Endothelial cell of umbilical vein (primary cell): ENCODE measurements around the gene ARHGEF39. TPM values are rescaled to one million over a fixed set of nuclear protein-coding genes. Genes with fewer than 3 reads are reported as not detected.

ENCODE experiments used
- BruUV-seq: library from RNA; stranded (reverse); fragments of 400-500 nt; replicated peaks from 2 replicates; lab custom pipeline; 2021; lab: Mats Ljungman, UMichigan
- CTCF ChIA-PET: fragments of 300-600, 350-600 bp; sonication (Branson Sonifier 250); formaldehyde crosslinking; loops from one replicate; lab custom pipeline; 2021; ENCODE audit warnings: antibody characterized with exemption, inconsistent platforms; lab: Charles Lee
- POLR2A ChIA-PET: fragments of 300-600, 350-600 bp; sonication (Branson Sonifier 250); formaldehyde crosslinking; loops from one replicate; lab custom pipeline; 2021; ENCODE audit warnings: antibody characterized with exemption, inconsistent platforms; lab: Charles Lee
- DNase-seq: peaks from one replicate; pipeline ENCODE4 v3.0.0-alpha.2; 2011; ENCODE audit warnings: low read depth, low spot score
- FAIRE-seq: peaks from 2 replicates; lab custom pipeline; 2011; peaks lifted over from hg19 to GRCh38; lab: Jason Lieb, UNC
- H2AFZ ChIP-seq: 2 replicates; pipeline ENCODE4 v1.6.0; 2012; ENCODE audit warnings: low read depth, low read length, control low read depth, inconsistent platforms
- H3K27ac ChIP-seq: 2 replicates; pipeline ENCODE4 v1.5.1; 2011; ENCODE audit warnings: low read depth, mild to moderate bottlenecking, control low read depth, low read length, moderate library complexity; ENCODE audit not compliant: insufficient read depth
- H3K27me3 ChIP-seq, 2 experiments: 2 replicates each; pipeline versions ENCODE4 v1.6.0 to v1.6.1; 2011; ENCODE audit warnings: low read length in 2 of 2, mixed read lengths in 1 of 2; ENCODE audit not compliant: control insufficient read depth in 2 of 2, insufficient read depth in 2 of 2
- H3K36me3 ChIP-seq, 2 experiments: 2 replicates in 1 of 2; 3 replicates in 1 of 2; pipeline ENCODE4 v1.5.1; 2011; ENCODE audit warnings: low read length in 2 of 2, mild to moderate bottlenecking in 1 of 2, moderate library complexity in 1 of 2; ENCODE audit not compliant: control insufficient read depth in 2 of 2, insufficient read depth in 2 of 2; ENCODE audit errors: extremely low read depth in 1 of 2
- H3K4me1 ChIP-seq: 3 replicates; pipeline ENCODE4 v1.5.1; 2011; ENCODE audit warnings: mild to moderate bottlenecking, low read length; ENCODE audit not compliant: control insufficient read depth, insufficient read depth; ENCODE audit errors: extremely low read depth
- H3K4me2 ChIP-seq: 2 replicates; pipeline ENCODE4 v1.6.1; 2011; ENCODE audit warnings: low read length, control low read depth, mixed read lengths; ENCODE audit not compliant: insufficient read depth
- H3K4me3 ChIP-seq, 3 experiments: fragments of 200-600 bp in 1 of 3; sonication (generic), shearing (Covaris generic) in 1 of 3; replicated peaks in 1 of 3; 2 replicates each; pipeline ENCODE4 v1.5.1; 2011 to 2016; ENCODE audit warnings: control low read depth in 3 of 3, low read length in 3 of 3, mild to moderate bottlenecking in 2 of 3, inconsistent platforms in 1 of 3, low read depth in 1 of 3, moderate library complexity in 1 of 3; ENCODE audit not compliant: insufficient read depth in 1 of 3
- H3K79me2 ChIP-seq: 2 replicates; pipeline ENCODE4 v1.6.0; 2012; ENCODE audit warnings: low read length, inconsistent platforms; ENCODE audit not compliant: control insufficient read depth, insufficient read depth
- H3K9ac ChIP-seq: replicated peaks from 2 replicates; pipeline ENCODE3; 2011; ENCODE audit warnings: low read length, control low read depth; ENCODE audit not compliant: insufficient read depth; ENCODE audit errors: extremely low read depth
- H3K9me1 ChIP-seq: replicated peaks from 3 replicates; pipeline ENCODE4 v1.6.0; 2011; ENCODE audit warnings: mild to moderate bottlenecking, low read length; ENCODE audit not compliant: control insufficient read depth, insufficient read depth; ENCODE audit errors: extremely low read depth
- H3K9me3 ChIP-seq: replicated peaks from 2 replicates; pipeline ENCODE4 v1.5.1; 2012; ENCODE audit warnings: low read length, inconsistent platforms; ENCODE audit not compliant: control insufficient read depth, insufficient read depth
- H4K20me1 ChIP-seq: replicated peaks from 2 replicates; pipeline ENCODE3; 2011; ENCODE audit warnings: mild to moderate bottlenecking, low read length; ENCODE audit not compliant: control insufficient read depth, insufficient read depth; ENCODE audit errors: extremely low read depth
- EZH2 ChIP-seq: IDR thresholded peaks from 2 replicates; pipeline ENCODE4 v1.6.1; 2012; ENCODE audit warnings: borderline replicate concordance, low read depth, mild to moderate bottlenecking, moderate library complexity, low read length, inconsistent platforms; ENCODE audit not compliant: severe bottlenecking
- FOS ChIP-seq: IDR thresholded peaks from 2 replicates; pipeline ENCODE4 v1.6.1; 2011; ENCODE audit warnings: mild to moderate bottlenecking, low read length, moderate library complexity, borderline replicate concordance; ENCODE audit not compliant: insufficient read depth
- GATA2 ChIP-seq: IDR thresholded peaks from 2 replicates; pipeline ENCODE4 v1.7.0; 2011; ENCODE audit warnings: low read depth, mild to moderate bottlenecking, moderate library complexity, mixed read lengths, low read length; ENCODE audit not compliant: insufficient read length, insufficient read depth
- JUN ChIP-seq: IDR thresholded peaks from 2 replicates; pipeline ENCODE4 v1.6.1; 2011; ENCODE audit warnings: borderline replicate concordance, low read depth; ENCODE audit not compliant: insufficient read length, insufficient read depth
- MYC ChIP-seq: IDR thresholded peaks from one replicate; pipeline ENCODE4 v1.6.1; 2011; ENCODE audit warnings: mild to moderate bottlenecking, low read depth, low read length
- POLR2A ChIP-seq: IDR thresholded peaks from 2 replicates; pipeline ENCODE4 v1.6.1; 2012; ENCODE audit warnings: low read depth, mild to moderate bottlenecking, control low read depth, low read length
- POLR2AphosphoS5 ChIP-seq: IDR thresholded peaks from 2 replicates; pipeline ENCODE4 v1.6.1; 2012; ENCODE audit warnings: low read depth, mild to moderate bottlenecking, control low read depth, low read length, moderate library complexity; ENCODE audit not compliant: insufficient read depth
- dilution Hi-C: fragments of 300-500 bp; cut with MboI; formaldehyde crosslinking; loops from one replicate; pipeline ENCODE4 v1.15.0; 2019; ENCODE audit warnings: low sequenced_read_pairs; ENCODE audit not compliant: extremely low pct_ligation_motif_present
- intact Hi-C: fragments of 100-400 bp; cut with micrococcal nuclease; formaldehyde crosslinking; loops from one replicate; pipeline ENCODE4 v1.10.0; 2022
- polyA plus RNA-seq, 4 experiments: library from polyadenylated mRNA; depleted of rRNA in 3 of 4; stranded (reverse) in 3 of 4; unstranded in 1 of 4; fragments of >200 nt; gene quantifications; 2 replicates each; pipeline versions ENCODE4 v1.2.1 to v1.2.3, GENCODE V29; 2011 to 2012; ENCODE audit warnings: missing spikeins in 1 of 4
- total RNA-seq: library from RNA; stranded (reverse); gene quantifications from 2 replicates; pipeline ENCODE4 v1.2.3, GENCODE V29; 2021
- TF ChIP-seq, protein P1 (sequence below): IDR thresholded peaks from 2 replicates; pipeline ENCODE4 v1.6.1; 2011; ENCODE audit not compliant: insufficient read depth, insufficient read length
- TF ChIP-seq, protein P2 (sequence below), 2 donors: IDR thresholded peaks; 1 replicate in 1 of 2; 2 replicates in 1 of 2; pipeline ENCODE4 v1.5.1; 2011; ENCODE audit warnings: low read length in 2 of 2, mild to moderate bottlenecking in 2 of 2, moderate library complexity in 2 of 2, control low read depth in 1 of 2, inconsistent platforms in 1 of 2, low read depth in 1 of 2; ENCODE audit not compliant: insufficient read depth in 1 of 2; ENCODE audit errors: extremely low read depth in 1 of 2

ARHGEF39 gene
- total and polyA plus RNA-seq, 2 donors (not counting 3 experiments of a cell fraction or from before 2014, with no cell fraction given): 4.7 to 6.5 TPM

DNA sequence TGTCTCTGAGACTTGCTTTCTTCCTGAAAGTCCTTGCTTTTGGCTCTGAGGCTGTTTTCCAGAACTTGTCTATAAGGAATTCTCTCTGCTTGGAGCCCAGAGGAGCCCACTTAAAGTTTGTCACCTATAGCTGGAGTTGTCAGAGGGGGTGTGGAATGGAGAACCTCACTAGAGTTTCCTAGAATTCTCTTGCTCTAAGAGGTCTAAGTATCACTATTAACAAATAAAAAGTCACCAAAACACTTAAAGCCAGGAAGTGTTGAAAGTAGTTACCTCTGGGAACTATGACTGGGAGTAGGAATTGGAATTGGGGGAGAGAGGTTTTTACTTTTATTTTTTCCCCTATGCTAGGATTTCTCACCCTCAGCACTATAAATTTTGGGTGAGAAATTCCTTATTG lies 29.3 kb downstream of the ARHGEF39 start:
- Histone ChIP-seq H3K4me2 (no peak overlapping the region), H3K36me3 (no peaks in the 10 kb centered on the region), H3K9ac (no peak overlapping the region), H3K9me1 (no peaks in the 10 kb centered on the region), H2AFZ (no peak overlapping the region), H3K4me3 (no peak overlapping the region), H4K20me1 (no peaks in the 10 kb centered on the region), H3K79me2 (no peaks in the 10 kb centered on the region), H3K9me3 (no peaks in the 10 kb centered on the region), H3K27ac (no peak overlapping the region), H3K27me3 (peaks cover 6 to 8% of the 10 kb centered on the region in 2 experiments), H3K4me1 (no peaks in the 10 kb centered on the region)
- peak; percentile 12 for FAIRE-seq
- DNase-seq: no peak
- no TSS peak for BruUV-seq
- dilution Hi-C loops (no loop called here), intact Hi-C loops (no loop called here)
- POLR2A ChIA-PET: no interaction called here
- CTCF ChIA-PET: interaction anchor here (1.5 kb wide), 1 partner anchor 22 kb away, joined by 4 read pairs; the partner anchor contains the start of genes CCDC107 and RMRP
- TF ChIP-seq POLR2A (no peak), EZH2 (no peak), POLR2AphosphoS5 (no peak), MYC (no peak), JUN (no peak), GATA2 (no peak), FOS (no peak)
- TF ChIP-seq, protein P1, sequence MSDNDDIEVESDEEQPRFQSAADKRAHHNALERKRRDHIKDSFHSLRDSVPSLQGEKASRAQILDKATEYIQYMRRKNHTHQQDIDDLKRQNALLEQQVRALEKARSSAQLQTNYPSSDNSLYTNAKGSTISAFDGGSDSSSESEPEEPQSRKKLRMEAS: no peak
- TF ChIP-seq, protein P2, sequence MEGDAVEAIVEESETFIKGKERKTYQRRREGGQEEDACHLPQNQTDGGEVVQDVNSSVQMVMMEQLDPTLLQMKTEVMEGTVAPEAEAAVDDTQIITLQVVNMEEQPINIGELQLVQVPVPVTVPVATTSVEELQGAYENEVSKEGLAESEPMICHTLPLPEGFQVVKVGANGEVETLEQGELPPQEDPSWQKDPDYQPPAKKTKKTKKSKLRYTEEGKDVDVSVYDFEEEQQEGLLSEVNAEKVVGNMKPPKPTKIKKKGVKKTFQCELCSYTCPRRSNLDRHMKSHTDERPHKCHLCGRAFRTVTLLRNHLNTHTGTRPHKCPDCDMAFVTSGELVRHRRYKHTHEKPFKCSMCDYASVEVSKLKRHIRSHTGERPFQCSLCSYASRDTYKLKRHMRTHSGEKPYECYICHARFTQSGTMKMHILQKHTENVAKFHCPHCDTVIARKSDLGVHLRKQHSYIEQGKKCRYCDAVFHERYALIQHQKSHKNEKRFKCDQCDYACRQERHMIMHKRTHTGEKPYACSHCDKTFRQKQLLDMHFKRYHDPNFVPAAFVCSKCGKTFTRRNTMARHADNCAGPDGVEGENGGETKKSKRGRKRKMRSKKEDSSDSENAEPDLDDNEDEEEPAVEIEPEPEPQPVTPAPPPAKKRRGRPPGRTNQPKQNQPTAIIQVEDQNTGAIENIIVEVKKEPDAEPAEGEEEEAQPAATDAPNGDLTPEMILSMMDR (IDR thresholded peaks at IDR 0.05; ENCODE audit: extremely low read depth in 1 of 2, insufficient read depth in 1 of 2, low read depth in 1 of 2, low read length in 2 of 2): no peak
